MCF 10A (cell line): Measurements from ENCODE around the gene OSBP. TPM values are rescaled to one million over a fixed set of nuclear protein-coding genes. Genes with fewer than 3 reads are reported as not detected.

Source experiments
- BruUV-seq: library from RNA; stranded (reverse); fragments of 400-500 nt; replicated peaks from 2 replicates; lab custom pipeline; 2021; lab: Mats Ljungman, UMichigan
- CTCF ChIA-PET: fragments of 300-600 bp; sonication (Branson Sonifier 250); formaldehyde crosslinking; extraction: SDS; loops from one replicate; lab custom pipeline; 2021; ENCODE audit warnings: antibody characterized with exemption, inconsistent platforms; lab: Yijun Ruan, JAX
- POLR2A ChIA-PET: fragments of 300-600, 350-650 bp; sonication (Branson Sonifier 250); formaldehyde crosslinking; extraction: SDS; loops from one replicate; lab custom pipeline; 2020; ENCODE audit warnings: antibody characterized with exemption, inconsistent platforms; lab: Yijun Ruan, JAX
- DNase-seq: peaks from one replicate; pipeline ENCODE4 v3.0.0-alpha.2; 2018; ENCODE audit not compliant: unreplicated experiment
- H3K27ac Mint-ChIP-seq: one replicate; pipeline ENCODE4 v1.8.0; 2022; ENCODE audit warnings: mild to moderate bottlenecking, low read depth, mixed read lengths; ENCODE audit not compliant: unreplicated experiment
- H3K27me3 Mint-ChIP-seq: one replicate; pipeline ENCODE4 v1.8.0; 2022; ENCODE audit warnings: mixed read lengths; ENCODE audit not compliant: insufficient read depth, unreplicated experiment
- H3K36me3 Mint-ChIP-seq: one replicate; pipeline ENCODE4 v1.8.0; 2022; ENCODE audit warnings: mild to moderate bottlenecking, moderate library complexity, mixed read lengths; ENCODE audit not compliant: insufficient read depth, unreplicated experiment
- H3K4me1 Mint-ChIP-seq: one replicate; pipeline ENCODE4 v1.8.0; 2022; ENCODE audit warnings: mixed read lengths; ENCODE audit not compliant: insufficient read depth, unreplicated experiment
- H3K4me3 Mint-ChIP-seq: one replicate; pipeline ENCODE4 v1.8.0; 2022; ENCODE audit warnings: mild to moderate bottlenecking, moderate library complexity, mixed read lengths; ENCODE audit not compliant: unreplicated experiment
- H3K9me3 Mint-ChIP-seq: one replicate; pipeline ENCODE4 v1.8.0; 2022; ENCODE audit warnings: mixed read lengths; ENCODE audit not compliant: unreplicated experiment
- CTCF ChIP-seq: fragments of 200-600 bp; IDR thresholded peaks from one replicate; pipeline ENCODE4 v1.8.0; 2022; ENCODE audit warnings: antibody characterized with exemption, mild to moderate bottlenecking; ENCODE audit not compliant: unreplicated experiment
- intact Hi-C: fragments of 100-400 bp; cut with micrococcal nuclease; formaldehyde crosslinking; loops from 2 replicates; pipeline ENCODE4 v1.14.1; 2022
- total RNA-seq: library from RNA; stranded (reverse); gene quantifications from 2 replicates; pipeline ENCODE4 v1.2.3, GENCODE V29; 2022

The OSBP gene
- total RNA-seq, 1 experiment from 2014 or later: 76.1 TPM

- ChIA-PET POLR2A (no interaction called here), CTCF (interaction anchor here (0.6 kb wide), 1 partner anchor 1197 kb away, joined by 3 read pairs; no protein-coding TSS in a partner anchor)
- Mint-ChIP-seq H3K4me1 (peaks cover 15% of the 10 kb centered on the region), H3K9me3 (no peaks in the 10 kb centered on the region), H3K27me3 (no peaks in the 10 kb centered on the region), H3K36me3 (peaks cover 74% of the 10 kb centered on the region), H3K27ac (no peak overlapping the region), H3K4me3 (no peak overlapping the region)
- no peak for TF ChIP-seq CTCF
- BruUV-seq: no TSS peak
- DNase-seq: no peak
- intact Hi-C loops: no loop called here
These were observed 37.2 kb downstream of the OSBP start for GRCh38 chr11:59578369-59578768.

GRCh38 chr11:59575505-59575904, 40.1 kb downstream of the OSBP start:
- H3K27ac Mint-ChIP-seq: no peak overlapping the region
- no TSS peak for BruUV-seq

GRCh38 chr11:59574932-59575502, 40.6 kb downstream of the OSBP start:
- peaks cover 58% of the 10 kb centered on the region for H3K36me3 Mint-ChIP-seq
- no TSS peak for BruUV-seq
- POLR2A ChIA-PET: interaction anchor here (0.8 kb wide), 1 partner anchor 14 kb away, joined by 5 read pairs; no protein-coding TSS in a partner anchor

More at GRCh38 chr11:59575505-59575904, 40.1 kb downstream of the OSBP start:
- H3K9me3 Mint-ChIP-seq: no peaks in the 10 kb centered on the region
- H3K4me3 Mint-ChIP-seq: no peak overlapping the region
- DNase-seq: no peak
- peaks cover 63% of the 10 kb centered on the region for H3K36me3 Mint-ChIP-seq
- no peak for TF ChIP-seq CTCF
- POLR2A ChIA-PET: interaction anchor here (0.8 kb wide), 2 partner anchors 14 to 15 kb away, joined by 5 read pairs; no protein-coding TSS in a partner anchor
- CTCF ChIA-PET: no interaction called here
- H3K4me1 Mint-ChIP-seq: peaks cover 19% of the 10 kb centered on the region
- H3K27me3 Mint-ChIP-seq: no peaks in the 10 kb centered on the region
- intact Hi-C loops: no loop called here

GRCh38 chr11:59574467-59574866, 41.1 kb downstream of the OSBP start:
- CTCF ChIA-PET: no interaction called here
- Mint-ChIP-seq H3K9me3 (no peaks in the 10 kb centered on the region), H3K27me3 (no peaks in the 10 kb centered on the region), H3K27ac (no peak overlapping the region), H3K4me3 (no peak overlapping the region), H3K36me3 (peaks cover 52% of the 10 kb centered on the region), H3K4me1 (peaks cover 19% of the 10 kb centered on the region)
- BruUV-seq: no TSS peak
- no peak for DNase-seq
- intact Hi-C loops: no loop called here
- POLR2A ChIA-PET: interaction anchor here (0.8 to 2.3 kb wide), 4 partner anchors 13 to 37 kb away, joined by 3 to 19 read pairs (median 6); no protein-coding TSS in a partner anchor
- TF ChIP-seq CTCF: no peak

More at GRCh38 chr11:59574932-59575502, 40.6 kb downstream of the OSBP start:
- no peak overlapping the region for H3K27ac Mint-ChIP-seq
- H3K27me3 Mint-ChIP-seq: no peaks in the 10 kb centered on the region
- H3K9me3 Mint-ChIP-seq: no peaks in the 10 kb centered on the region
- CTCF ChIA-PET: no interaction called here
- TF ChIP-seq CTCF: no peak
- no peak overlapping the region for H3K4me3 Mint-ChIP-seq
- DNase-seq: no peak
- H3K4me1 Mint-ChIP-seq: peaks cover 19% of the 10 kb centered on the region
- intact Hi-C loops: no loop called here
